Melanocyte of skin (primary cell): ENCODE results near the gene CARM1. TPM values are rescaled to one million over a fixed set of nuclear protein-coding genes. Genes with fewer than 3 reads are reported as not detected.

Source experiments
- small RNA-seq, 2 donors: library from RNA; depleted of rRNA; stranded (forward); fragments of <200 nt; gene quantifications; one replicate each; pipeline ENCODE3, GENCODE V24; 2012
- total RNA-seq, 2 donors: library from RNA; depleted of rRNA; stranded (reverse); fragments of >200 nt; gene quantifications; 2 replicates each; pipeline ENCODE4 v1.2.3, GENCODE V29; 2012

The CARM1 gene
- 10 to 100 TPM; 26.8 to 41.6 TPM for total RNA-seq

DNA sequence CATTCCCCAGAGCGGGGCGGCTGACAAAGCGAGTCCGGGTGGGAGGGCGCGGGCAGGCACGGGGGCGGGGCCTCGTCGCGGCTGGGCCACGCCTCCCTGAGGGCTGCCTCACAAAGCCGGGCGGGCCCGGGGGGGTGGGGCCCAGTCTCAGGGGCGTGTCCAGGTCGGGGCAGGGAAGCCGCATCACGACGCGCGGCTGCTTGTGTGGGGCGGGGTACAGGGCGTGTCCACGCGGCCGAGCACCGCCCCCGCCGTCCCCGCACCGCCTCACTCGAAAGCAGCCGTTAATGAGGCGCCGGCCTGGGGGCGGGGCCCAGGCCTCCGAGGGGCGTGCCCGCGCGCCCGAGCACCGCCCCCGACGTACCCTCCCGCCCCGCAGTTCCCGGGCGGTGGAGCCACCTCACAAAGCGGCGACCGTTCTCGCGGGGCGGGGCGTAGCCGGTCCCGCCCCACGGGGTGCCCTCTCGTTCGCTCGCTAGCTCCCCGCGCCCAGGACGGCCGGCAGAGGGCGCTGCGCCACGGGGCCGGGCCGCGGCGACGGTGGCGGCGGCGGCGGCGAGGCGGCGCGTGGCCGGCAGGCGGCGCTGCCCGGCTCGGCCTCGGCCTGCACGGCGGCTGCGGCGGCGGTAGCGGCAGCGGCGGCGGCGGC is at the start of gene CARM1:
Gene CARM1 (plus strand): TSS at position 599 of the 649 bp plus-strand sequence. CDS start 150 bp downstream, outside the sequence.

DNA sequence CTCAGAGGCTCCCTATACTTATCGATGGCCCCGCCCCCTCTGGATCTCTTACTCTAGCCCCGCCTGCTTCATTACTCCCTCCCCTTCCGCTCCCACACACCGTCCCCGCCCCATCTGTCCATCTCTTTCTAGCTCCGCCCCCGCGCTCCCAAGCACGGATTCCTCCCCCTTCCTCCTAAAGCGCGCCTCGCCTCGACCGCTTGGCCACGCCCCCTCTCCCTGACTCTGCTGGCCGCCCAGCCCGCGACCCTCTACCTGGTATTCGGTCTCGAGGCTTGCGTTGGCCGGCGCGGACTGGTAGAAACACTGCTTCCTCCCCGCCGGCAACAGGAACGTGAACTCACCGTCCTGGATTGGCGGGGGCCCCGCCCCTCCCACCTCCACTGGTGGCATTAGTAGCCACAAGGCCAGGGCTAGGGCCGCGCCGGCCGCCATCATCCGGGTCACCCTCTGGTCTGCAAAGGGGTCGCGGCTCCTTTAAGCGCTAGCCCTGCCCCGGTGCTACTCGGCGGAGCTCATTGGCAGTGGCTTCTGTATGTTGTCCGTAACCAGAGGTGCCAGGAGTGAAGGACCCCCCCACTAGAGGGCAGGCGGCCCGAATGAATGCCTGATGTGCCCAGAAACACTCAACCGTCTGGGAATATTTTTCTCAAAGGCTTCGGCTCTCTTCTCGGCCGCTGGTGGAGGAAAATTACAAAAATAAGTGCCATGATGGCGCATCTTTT is 35.4 kb upstream of the CARM1 start, which contains the start of gene TMED1:
Gene TMED1 (minus strand): TSS at position 459 of the 725 bp plus-strand sequence. CDS start 21 bp downstream, at position 438.

DNA sequence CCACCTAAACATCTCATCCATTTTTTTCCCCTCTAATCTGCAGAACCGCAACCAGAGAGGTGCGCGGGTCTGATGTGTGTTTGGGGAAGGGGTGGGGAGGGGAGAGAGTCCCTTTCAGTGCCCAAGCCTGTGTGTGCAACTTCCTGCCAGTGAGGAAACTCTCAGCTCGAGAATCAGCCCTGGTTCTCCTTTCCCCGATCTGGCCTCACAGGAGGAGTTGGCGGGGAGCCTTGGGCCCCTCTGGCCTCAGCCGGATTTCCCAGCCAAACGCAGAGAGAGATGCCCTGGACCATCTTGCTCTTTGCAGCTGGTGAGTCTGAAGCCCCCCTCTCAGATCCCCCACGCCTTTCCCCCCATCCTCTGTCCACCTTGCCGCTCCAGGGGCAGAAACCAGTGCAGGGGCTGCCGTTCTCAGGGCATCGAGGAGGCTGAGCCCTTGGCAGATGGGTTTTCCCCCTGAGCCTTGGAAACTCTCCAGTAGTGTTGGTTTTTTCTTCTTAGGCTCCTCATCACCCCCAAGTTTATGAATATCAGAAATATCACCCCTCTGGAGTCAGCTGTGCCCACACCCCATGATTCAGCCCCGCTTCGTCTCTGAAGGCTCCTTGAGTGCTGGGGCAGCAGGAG is 23.0 kb upstream of the CARM1 start, which contains the start of gene C19orf38:
Gene C19orf38 (plus strand): TSS at position 186 of the 627 bp plus-strand sequence. CDS start 94 bp downstream, at position 280.

DNA sequence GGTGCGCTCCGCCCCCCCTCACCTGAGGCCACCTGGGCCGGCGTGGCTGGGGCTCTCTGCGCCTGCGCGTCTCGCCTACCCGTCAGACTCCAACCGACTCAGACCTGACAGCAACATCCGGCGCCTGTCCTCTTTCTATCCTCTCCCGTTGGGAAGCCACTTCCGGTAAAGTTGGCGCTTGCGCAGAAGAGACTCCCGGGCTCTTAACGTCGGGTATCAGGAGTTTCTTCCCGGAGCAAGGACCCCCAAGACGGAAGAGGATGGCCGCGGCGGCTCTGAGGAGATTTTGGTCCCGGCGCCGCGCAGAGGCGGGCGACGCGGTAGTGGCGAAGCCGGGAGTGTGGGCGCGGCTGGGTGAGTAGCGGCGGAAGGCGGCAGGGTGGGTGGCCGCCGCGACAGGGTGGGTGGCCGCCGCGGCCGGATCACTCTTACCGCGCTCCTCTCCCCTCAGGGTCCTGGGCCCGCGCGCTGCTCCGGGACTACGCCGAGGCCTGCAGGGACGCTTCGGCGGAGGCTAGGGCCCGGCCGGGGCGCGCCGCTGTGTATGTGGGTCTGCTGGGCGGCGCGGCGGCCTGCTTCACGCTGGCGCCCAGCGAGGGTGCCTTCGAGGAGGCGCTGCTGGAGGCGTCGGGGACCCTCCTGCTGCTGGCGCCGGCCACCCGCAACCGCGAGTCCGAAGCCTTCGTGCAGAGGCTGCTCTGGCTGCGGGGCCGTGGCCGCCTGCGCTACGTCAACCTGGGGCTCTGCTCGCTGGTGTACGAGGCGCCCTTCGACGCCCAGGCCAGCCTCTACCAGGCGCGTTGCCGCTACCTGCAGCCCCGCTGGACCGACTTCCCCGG is 57.4 kb downstream of the CARM1 start, which contains the start of the genes TIMM29 and YIPF2:
Gene TIMM29 (plus strand): TSS at position 249 of the 839 bp plus-strand sequence. CDS start 12 bp downstream, at position 261.
Gene YIPF2 (minus strand): TSS at position 77 of the 839 bp plus-strand sequence. CDS start 229 bp downstream, outside the sequence.

DNA sequence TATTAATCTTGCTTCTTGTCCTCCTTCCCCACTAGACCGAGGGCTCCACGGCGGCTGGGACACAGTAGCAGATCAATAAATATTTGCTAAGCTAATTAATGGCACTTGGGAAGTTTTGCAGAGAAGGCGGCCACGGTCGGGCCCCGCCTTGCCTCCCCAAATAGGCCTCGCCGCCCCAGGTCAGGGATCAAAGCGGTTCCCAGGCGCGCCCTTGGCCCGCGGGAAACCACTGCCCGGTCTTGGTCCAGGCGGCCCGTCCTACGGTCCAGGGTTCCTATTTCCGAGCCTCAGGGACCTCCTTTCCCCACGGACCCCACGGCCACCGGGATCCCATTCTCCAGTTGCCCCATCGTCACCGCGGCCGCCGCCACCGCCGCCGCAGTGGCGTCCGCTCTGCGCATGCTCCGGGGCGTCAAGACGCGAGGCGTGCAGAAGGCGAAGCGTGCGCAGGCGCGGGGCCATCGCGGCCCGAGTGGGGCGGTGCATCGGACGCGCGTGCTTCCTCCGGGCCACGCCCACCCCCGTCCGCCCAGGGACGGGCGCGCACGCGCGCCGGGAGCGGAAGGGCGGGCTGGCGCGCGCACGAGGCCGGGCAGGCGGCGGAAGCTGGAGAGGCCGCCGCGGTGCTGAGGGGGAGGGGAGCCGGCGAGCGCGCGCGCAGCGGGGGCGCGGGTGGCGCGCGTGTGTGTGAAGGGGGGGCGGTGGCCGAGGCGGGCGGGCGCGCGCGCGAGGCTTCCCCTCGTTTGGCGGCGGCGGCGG is 89.1 kb downstream of the CARM1 start, which contains the start of gene SMARCA4:
Gene SMARCA4 (plus strand): TSS at position 717 of the 759 bp plus-strand sequence. CDS start 23,122 bp downstream, outside the sequence.

Small RNA genes lying within 50 kb of the gene (small RNA-seq; reads per million reads assigned to genes)
- 0 reads per million in 2 donors for gene MIR6793

Other genes with a start within 250 kb of the CARM1 start
- 1 to 10 TPM; 6.7 to 9.3 TPM for gene SLC44A2, start 246.0 kb upstream of the CARM1 start, total RNA-seq
- 100 to 1,000 TPM; 106 to 163 TPM for gene ILF3, start 217.2 kb upstream of the CARM1 start, total RNA-seq
- gene QTRT1, start 170.1 kb upstream of the CARM1 start, total RNA-seq = 10 to 100 TPM; 27.2 to 38.3 TPM
- 100 to 1,000 TPM; 110 to 114 TPM for gene DNM2, start 153.5 kb upstream of the CARM1 start, total RNA-seq
- 10 to 100 TPM; 26.2 to 33.3 TPM for gene TMED1, start 35.3 kb upstream of the CARM1 start, total RNA-seq
- under 1 TPM; 0.33 to 0.69 TPM for gene C19orf38, start 23.1 kb upstream of the CARM1 start, total RNA-seq
- gene YIPF2, start 57.1 kb downstream of the CARM1 start, total RNA-seq = 10 to 100 TPM; 44.6 to 53.7 TPM
- 10 to 100 TPM; 27.5 to 29.0 TPM for gene TIMM29, start 57.3 kb downstream of the CARM1 start, total RNA-seq
- 100 to 1,000 TPM in 1 of 2 donors, 10 to 100 TPM in 1; 64.7 to 105 TPM for gene SMARCA4, start 89.5 kb downstream of the CARM1 start, total RNA-seq
- 100 to 1,000 TPM; 234 to 270 TPM for gene LDLR, start 217.9 kb downstream of the CARM1 start, total RNA-seq